RCC 7860 (cell line): ENCODE measurements around the gene PRKG1.

Source experiments
- DNase-seq: peaks from one replicate; pipeline ENCODE4 v3.0.0-alpha.2; 2015; ENCODE audit warnings: low spot score
- FAIRE-seq: peaks from 2 replicates; lab custom pipeline; 2012; peaks lifted over from hg19 to GRCh38; lab: Jason Lieb, UNC

The PRKG1 gene

GRCh38 chr10:51075873-51076229 lies 1.6 kb downstream of the PRKG1 start:
- DNase-seq = no peak
- no peak for FAIRE-seq

DNA sequence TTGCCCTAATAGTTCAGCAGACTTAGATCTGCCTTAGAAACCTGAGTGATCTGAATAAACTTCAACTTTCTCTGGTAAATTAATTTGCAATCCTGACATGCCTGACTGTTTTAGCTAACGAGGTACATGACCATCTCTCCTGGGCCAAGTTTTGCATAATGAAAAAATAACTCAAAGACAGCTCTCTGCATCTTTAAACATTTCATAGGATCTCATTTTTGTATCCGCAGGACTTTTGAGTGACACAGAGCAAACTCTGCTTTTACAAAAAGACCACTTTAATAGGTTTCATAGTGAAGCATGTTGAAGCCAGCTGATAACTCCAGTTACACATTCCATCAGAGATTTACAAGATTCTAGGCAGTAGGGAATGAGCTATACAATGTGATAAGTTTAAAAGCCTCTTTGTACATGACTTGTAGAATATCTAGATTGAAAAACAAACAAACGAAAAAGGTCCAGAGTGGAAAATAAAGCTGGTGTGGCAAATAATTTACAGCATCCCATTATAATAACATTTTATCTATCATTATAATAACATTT lies 2.1 kb downstream of the PRKG1 start:
- FAIRE-seq (no peak), DNase-seq (no peak)

GRCh38 chr10:51077074-51077473 lies 2.8 kb downstream of the PRKG1 start:
- DNase-seq (no peak), FAIRE-seq (no peak)

GRCh38 chr10:51077507-51077906 lies 3.2 kb downstream of the PRKG1 start:
- FAIRE-seq (no peak), DNase-seq (no peak)

GRCh38 chr10:51079331-51079730 lies 5.0 kb downstream of the PRKG1 start:
- FAIRE-seq = no peak

GRCh38 chr10:51079766-51080165 lies 5.5 kb downstream of the PRKG1 start:
- no peak for DNase-seq

More at GRCh38 chr10:51079331-51079730, 5.0 kb downstream of the PRKG1 start:
- DNase-seq = no peak

DNA sequence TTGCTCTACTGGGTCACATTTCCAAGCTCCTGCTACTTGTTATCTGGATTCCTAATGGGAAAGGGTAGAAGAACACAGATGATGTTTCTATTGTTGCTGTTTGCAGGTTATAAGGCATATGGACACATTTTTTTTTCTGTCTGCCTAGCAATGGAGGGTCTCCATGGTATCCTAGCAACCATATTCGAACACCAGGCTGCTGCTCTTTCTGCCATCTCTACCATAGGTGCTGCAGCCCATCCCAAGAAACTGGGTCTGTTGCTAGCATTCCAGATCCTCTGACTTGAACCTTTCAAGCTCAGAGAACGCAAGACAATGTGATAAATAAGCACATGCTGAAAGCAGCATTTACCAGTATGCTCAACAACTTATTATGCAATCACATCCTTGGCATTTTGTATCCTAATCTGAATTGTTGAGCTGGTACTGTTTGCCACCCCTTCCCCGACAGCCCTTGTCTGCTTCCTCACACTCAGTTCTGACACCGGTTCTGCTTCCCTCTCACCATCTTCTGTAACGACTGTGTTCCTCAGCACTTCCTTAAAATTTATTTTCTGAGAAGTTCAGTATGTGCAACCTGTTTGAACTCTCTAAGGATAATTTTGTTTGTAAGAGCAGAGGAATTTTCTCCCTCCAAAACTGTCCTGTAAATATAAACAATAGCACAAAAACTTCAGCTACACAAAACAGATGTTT lies 6.2 kb downstream of the PRKG1 start:
- FAIRE-seq (no peak), DNase-seq (no peak)

More at GRCh38 chr10:51079766-51080165, 5.5 kb downstream of the PRKG1 start:
- no peak for FAIRE-seq

- DNase-seq (no peak), FAIRE-seq (no peak)
Measured at GRCh38 chr10:51082857-51083256, 8.6 kb downstream of the PRKG1 start.

GRCh38 chr10:51083356-51083853 lies 9.1 kb downstream of the PRKG1 start:
- FAIRE-seq = no peak
- DNase-seq = no peak

- FAIRE-seq = no peak
Measured at GRCh38 chr10:51085204-51085603, 10.9 kb downstream of the PRKG1 start.

DNA sequence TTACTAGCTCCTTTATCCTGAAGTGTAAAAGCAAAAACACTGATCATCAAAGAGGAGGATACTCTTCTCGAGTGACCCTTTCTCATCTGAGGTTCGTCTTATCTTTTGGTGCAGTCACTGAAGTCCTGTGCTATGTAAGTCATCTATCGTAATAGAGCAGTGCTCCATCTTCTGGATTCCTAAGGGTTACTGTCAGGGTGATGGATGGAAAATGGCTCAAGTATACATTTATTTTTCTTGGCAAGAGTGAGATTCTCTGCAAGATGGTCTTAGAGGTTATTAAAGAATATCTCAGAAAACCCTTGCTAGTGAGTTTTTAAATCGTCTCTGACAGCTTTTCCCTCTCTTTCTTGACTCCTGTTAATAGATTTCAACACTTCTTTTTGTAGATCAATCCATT lies 12.4 kb downstream of the PRKG1 start:
- FAIRE-seq = no peak

More at GRCh38 chr10:51085204-51085603, 10.9 kb downstream of the PRKG1 start:
- DNase-seq = no peak

GRCh38 chr10:51087114-51087513 lies 12.8 kb downstream of the PRKG1 start:
- FAIRE-seq (no peak), DNase-seq (no peak)

More for the DNA sequence above, 12.4 kb downstream of the PRKG1 start:
- no peak for DNase-seq

DNA sequence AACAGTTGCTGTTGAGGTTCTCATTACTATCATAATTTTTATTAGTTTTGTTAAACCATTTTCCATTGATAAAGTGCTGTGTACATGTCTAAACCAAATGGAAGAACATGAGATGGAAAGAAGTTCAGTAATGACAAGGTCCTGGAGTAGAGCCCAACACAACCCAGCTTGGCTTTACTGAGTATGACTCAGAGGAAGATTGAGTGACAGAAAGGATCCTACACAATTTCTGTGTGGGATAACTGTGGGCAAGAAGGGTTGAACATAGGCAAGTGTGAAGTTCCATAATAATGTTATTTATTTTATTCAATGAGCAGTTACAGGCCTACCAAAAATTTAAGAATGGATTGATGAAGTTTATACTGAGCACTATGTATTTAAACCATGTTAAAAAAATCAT lies 15.9 kb downstream of the PRKG1 start:
- FAIRE-seq (no peak), DNase-seq (no peak)

DNA sequence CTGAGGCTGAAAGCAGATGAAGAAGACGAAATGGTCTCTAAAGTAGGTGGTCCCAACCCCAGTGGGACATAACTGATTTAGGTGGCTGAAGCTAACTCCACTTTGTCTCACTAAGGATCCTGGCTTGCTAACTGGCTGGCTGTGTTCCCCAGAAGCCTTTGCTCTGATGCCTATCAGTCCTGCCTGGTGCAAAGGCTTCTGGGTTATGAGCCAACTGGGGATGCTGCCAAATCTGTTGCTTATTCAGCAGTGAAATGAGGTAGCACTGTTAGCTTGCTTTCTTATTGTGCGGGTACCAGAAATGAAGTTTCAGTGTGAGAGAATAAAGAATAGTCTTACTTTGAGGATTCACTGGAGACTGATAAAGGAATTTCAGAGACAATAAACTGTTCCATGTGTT lies 18.1 kb downstream of the PRKG1 start:
- FAIRE-seq = no peak
- no peak for DNase-seq

GRCh38 chr10:51095444-51095843 lies 21.2 kb downstream of the PRKG1 start:
- no peak for FAIRE-seq
- DNase-seq = no peak

- no peak for DNase-seq
- FAIRE-seq = no peak
Measured at GRCh38 chr10:51097546-51097945, 23.3 kb downstream of the PRKG1 start.

GRCh38 chr10:51100221-51100620 lies 25.9 kb downstream of the PRKG1 start:
- DNase-seq (no peak), FAIRE-seq (no peak)

DNA sequence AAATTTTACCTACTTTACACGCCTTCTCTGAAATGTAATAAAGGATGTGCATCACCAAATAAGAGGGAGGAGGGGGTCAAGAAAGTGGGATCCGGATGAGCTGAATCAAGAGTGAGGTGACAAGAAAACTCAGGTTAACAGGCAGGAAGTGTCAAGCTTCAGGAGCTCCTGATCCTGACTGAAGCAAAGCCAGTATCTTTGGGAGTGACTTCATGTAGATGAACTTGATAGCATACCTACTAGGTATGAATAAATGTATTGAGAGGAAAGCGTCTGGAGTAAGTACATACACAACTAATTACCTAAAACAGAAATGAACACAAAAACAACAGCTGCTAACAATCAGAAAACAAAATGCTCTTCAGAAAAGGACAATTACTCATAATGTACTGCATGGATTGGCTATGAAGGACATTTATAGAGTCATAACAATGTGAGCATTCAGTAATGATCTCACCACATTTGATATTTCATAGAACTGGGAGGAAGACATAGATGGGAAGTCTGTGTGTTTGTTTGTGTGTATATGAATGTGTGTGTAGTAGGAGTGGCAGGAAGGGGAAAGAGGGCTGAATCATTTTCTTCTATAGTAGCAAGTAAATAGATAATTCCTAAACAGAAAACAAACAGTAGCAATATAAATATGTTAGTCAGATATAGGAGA lies 29.4 kb downstream of the PRKG1 start:
- DNase-seq (no peak), FAIRE-seq (no peak)

DNA sequence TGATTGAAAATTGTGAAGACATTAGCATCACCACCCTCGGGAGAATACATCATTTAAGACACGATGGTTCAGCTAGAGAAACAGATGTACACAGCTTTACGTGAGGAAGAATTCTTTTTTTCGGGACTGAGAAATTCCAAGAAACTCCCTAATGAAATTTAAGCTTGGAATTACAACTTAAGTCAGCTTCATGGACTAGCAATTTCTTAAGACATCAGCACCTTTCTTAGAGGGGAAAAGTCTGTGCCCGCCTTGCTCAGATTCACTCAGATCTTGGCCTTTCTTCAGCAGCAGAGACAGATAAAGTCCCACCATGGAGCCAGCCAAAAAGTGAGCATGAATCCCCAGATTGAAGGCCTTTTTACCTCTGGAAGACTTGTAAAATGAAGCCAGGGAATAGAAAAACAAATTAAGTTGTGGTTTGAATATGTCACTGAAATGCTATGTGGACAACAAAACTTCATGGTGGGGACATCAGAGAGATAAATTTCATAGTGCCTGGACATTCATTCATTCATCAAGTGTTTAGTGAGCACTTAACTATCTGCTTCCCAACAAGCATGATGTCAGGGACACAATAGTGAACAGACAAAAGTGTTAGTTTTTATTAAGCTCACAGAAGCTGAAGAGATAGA lies 32.1 kb downstream of the PRKG1 start:
- FAIRE-seq (no peak), DNase-seq (no peak)

DNA sequence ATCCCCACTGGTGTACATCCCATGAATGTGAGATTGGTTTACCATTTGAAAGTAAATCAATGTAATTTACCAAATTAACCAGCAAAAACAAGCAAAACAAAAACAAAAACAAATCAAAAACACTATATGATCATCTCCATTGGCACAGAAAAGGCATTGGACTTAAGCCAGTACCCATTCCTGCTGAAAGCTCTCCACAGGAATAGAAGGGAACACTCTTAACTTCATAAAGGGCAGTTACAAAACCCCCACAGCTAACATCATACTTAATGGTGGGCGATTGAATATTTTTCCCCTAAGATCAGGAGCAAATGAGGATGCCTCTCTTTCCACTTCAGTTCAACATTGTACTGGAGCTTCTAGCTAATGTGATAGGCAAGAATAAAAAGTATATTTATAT lies 34.1 kb downstream of the PRKG1 start:
- FAIRE-seq (no peak), DNase-seq (no peak)

DNA sequence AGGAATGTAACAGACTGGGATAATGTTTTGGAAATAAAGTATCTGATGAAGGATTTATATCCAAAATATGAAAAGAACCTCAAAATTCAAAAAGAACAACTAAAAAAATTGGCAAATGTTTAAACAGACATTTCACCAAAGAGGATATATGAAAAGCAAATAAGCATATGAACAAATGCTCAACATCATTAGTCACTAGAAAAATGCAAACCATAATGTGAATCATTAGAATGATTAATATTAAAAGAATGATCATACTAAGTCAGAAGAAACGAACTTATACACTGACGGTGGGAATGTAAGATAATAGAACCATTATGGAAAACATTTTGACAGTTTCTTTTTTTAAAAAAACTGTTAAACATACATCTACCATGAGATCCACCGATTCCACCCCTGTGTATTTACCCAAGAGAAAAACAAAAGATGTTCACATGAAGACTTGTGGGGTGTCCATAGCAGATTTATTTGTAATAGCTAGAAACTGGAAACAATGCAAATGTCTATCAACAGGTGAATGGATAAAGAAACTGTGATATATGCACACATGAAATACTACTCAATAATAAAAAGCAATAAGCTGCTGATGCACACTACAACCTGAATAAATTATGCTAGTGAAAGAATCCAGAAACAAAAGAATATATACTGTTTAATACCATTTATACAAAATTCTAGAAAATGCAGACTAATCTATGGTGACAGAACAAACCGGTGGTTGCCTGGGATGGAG lies 35.7 kb downstream of the PRKG1 start:
- FAIRE-seq = peak; percentile 91
- peak; percentile 65 for DNase-seq
